HG02981 (cell line): Measurements from ENCODE around the gene LRBA.

Source experiments
- ATAC-seq: cut with Tn5 transposase; IDR thresholded peaks from one replicate; pipeline ENCODE4 v1.9.1; 2021; ENCODE audit warnings: mild to moderate bottlenecking, moderate library complexity; ENCODE audit not compliant: unreplicated experiment

The LRBA gene

DNA sequence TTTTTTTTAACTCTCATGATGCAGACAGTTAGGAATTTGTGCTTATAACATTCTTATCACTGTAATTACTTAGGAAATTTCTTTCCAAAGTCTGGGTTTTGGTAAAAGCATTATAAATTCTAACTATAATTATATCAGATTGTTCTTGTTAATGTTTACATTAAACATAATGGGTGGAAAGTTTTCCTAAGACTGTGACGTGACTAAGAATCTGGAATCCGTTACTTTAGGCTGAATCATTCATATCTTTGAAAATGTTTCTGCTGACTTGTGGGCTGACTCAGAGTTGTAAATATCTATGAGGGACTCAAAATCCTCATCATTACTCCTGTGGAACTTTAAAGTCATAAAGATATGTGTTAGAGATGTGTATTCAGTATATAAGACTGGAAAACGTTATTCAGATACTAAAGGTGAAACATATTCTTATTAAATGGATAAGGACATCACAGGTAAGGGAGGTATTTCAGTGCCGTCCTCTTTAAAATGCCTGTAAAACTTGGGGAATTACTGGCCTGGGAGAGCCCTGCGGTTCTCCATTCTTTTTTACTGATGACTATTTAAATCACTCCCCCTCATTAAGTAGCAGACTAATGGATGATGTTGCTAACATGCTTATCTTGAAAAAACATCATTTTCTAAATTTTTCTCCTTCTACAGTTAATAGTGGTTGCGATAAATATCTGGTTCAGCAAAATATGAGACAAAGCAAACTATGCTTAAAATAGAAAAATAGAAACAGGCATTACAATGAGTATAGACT, 777.8 kb downstream of the LRBA start:
- ATAC-seq, result no peak

DNA sequence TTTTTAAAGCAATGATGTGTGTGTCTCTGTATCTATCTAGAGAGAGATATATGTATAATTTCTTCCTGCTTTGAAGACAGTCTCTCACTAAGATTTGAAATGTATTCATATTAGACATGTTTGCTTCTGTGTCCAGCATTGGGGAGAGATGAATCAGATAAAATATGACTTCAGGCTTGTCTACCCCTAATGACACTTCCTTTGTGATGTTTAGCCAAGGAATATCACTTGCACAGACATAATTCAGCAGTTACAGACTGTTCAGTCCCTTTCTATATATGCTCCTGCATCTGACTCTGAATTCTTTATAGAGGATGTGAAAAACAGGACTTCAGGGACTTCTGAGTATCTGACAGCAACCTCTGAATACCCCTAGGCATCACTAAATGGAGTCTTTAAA, 778.5 kb downstream of the LRBA start:
- no peak for ATAC-seq

DNA sequence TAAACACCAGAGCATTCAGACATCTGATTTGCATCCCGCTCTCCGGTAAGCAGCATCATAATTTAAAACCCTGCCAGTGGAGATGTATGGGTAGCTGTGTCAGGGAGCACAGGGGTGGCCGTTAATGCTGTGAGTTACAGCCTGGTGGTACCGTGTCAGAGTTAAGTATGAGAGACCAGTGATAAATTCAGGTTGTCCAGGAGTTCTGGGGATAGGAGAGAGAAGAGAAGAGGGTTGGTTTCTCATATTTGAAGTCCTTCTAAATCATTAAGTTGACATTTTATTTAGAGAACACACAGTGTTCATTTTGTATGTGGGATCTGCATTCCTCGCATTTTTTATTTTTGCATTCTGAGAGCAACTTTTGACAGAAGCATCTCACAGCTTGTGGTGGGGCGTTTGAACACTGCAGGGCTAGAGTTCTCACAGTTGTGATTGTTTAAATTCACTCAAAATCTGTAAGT, 779.2 kb downstream of the LRBA start:
- ATAC-seq, result no peak

DNA sequence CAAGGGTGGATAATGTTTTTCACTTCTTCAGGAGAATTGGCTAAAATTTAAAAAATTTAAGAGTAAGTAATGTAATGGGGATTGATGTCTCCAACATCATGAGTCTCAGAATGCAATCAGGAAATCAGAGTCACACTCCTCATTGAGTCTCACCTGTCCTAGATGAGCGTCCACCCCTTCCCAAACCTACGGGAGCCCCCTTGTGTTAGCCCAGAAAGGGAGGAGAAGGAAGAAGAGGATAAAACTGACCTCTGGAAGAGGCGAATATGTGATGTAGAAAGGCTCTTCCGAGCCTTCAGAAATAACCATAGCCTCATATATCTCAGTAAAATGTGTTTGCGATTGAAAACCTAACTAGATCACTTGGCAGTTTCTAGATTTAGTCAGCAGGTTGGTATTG, 779.8 kb downstream of the LRBA start:
- ATAC-seq, result no peak

DNA sequence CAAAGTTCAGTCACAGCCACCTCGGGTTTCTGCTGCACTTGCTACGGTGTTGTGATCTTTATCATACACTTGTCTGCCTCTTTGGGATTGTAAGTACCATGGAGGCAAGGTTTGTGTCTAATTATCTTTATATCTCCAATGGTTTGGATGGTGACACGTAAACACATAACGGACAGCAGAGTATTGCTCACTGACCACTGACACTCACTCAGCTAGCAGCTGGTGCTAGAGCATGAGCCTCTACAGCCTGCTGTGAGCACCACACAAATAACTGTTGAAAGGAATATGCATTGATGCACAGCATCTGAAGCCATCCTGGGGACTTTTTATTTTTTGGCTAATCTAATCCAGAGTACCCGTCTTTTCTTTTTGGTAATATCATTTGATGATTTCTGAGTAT, 780.8 kb downstream of the LRBA start:
- no peak for ATAC-seq

DNA sequence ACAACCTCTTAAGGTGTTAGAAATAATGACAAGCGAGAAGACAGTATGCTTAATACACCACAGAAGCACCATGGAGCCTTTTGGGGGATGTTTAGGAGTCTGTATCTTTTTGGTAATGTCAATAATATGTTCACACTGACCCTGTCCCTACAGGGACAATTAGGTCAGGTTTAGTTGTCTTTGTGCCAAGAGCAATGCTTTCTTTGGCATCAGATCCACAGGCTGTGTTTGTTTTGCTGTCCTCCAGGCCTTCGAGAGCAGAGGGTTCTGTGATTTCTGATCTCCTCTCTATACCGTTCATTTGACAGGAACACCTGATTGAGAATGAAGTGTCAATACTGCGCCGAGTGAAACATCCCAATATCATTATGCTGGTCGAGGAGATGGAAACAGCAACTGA, 783.1 kb downstream of the LRBA start:
- ATAC-seq, result no peak

DNA sequence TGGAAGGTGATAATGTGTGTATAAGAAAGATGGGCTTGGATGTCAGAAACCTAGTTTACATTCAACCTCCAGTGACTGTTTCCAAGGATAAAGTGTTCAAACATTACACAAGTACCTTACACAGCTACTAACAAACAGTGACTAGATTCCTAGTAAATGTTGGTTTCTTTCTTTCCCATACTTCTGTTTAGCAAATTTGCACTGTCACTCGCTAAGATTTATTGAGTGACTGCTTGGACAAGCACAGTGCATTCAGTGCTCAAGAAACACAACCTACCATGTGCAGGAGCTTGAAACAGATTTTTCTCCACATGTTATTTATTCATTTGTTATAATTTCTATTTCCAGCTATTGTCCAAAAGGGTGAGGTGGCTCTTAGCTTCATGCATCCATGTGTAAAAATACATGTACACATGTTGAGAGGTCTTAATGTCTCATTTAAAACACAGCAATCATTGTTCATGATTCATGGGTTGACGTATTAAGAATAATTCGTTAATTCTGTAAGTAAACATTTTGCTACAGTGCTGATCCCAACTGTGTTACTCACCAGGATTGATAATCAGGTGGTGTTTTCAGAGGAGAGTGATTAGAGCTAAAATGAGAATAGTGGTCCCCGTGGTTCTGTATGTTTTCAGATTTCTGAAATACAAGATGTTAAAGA, 783.8 kb downstream of the LRBA start:
- no peak for ATAC-seq

DNA sequence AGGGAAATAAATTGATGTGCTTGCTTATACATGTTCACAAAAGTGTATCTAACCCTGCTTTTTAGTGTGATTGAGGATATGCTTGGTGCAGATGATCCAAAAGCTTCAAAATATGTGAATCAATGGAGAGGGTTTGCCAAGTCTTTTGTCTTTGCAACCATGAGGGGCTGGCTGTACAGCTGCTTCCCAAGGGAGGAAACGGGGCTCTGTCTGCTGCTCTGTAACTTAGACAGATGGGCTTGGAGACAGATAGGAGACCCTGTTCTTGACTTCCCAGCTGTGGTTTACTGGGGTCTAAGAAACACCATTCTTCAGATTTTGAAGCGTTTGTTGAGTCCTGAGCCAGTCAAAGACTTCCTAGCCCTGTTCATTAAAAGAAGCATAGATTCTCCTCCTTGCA, 784.5 kb downstream of the LRBA start:
- no peak for ATAC-seq

DNA sequence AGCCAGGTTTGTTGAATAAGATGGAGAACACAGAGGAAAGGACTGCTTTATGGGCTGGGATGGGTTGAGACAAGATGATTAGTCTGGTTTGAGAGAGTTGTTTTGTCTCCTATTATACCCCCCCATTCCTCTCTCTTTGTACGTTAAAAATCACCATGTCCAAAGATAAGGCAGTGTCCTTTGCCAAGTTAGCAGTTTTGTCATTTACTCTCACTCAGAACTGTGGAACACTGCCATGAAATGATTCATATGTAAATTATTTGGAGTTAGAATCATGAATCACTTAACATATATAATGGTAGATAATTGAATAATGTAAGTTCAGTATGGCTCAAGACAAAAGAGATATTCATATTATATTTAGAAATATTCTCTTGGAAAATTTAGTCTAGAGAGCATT, 785.6 kb downstream of the LRBA start:
- no peak for ATAC-seq

DNA sequence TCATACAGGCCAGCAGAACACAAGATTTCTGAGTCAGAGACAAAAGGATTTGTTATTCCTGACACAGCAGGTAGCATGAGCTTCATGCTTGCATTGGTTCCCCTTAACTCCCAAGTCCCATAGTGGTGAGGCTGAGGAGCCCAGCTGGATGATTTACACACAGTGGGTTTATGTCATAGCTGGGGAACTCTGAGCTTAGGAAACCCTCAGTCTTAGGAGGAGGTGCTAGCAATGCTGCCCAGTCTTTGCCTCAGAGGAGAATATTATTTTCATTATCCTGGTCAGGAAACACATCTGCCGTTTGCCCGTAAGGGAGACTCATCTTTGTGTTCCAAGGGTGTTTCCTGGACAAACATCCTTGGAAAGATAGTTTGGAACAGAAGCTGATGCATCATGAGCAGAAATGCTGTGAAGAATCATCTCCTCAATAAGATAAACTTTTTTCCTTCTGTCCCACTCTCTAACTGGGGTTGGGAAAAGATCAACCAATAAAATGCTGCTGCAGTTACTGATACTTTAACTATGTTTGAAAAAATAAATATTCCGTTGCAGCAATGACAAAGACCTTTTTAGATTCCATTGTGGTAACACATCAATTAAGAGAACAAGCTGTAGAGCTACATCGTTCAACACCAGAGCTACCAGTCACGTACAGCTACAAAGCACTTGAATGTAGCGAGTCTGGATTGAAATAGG, 790.0 kb downstream of the LRBA start:
- no peak for ATAC-seq

DNA sequence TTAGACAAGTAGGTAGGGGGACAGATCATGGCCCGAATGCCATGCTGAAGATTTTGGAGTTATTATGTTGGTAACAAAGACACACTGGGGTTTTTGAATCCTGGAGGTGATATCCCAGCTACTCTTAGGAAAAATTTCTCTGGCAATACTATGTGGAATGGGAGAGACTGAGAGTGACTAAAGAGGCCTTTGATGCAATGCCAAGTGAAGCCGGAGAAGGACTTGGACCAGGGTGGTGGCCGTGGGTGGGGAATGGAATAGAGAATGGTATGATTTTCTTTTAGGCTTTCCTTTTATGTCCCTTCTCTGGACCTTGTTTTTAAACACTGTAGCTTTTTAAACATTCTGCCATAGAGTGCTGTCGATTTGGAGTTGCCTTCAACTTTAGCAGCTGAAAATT, 795.2 kb downstream of the LRBA start:
- no peak for ATAC-seq

DNA sequence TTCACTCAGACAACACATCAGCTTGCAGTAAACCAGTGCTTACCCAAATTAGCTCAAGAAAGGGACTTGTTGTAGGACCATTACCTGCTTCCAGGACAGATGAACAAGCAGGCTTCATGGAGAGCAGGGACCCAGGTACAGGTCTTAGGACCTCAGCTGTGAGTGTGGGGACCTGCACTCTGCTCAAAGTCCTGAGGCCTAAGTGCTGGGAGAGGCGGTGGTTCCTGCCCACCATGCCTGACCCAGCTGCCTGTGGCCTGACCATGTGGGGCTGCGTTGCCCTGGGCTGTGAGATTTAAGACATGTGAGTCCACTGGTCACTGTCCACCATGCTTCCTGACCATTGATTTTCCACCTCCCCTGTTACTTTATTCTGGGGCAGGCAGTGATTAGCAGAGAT, 796.6 kb downstream of the LRBA start:
- no peak for ATAC-seq

DNA sequence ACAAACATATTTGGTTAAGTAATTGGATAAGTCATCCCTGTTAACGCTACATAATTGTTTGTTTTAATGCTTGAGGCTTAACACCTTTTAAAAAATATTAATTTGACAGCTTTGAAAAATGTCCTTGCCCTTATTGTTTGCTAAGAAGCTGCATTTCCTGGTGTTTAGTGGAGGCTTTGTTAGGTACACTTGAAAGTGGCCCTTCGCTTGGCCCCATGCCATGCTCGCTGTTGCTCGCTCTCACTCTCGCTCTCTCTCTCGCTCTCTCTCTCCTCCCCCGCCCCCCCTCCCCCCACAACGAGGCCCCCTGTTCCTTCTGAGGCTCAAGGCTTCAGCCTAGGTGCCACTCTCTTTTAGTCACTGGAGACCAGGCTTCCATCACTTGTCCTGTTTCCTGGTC, 797.3 kb downstream of the LRBA start:
- ATAC-seq, result no peak

DNA sequence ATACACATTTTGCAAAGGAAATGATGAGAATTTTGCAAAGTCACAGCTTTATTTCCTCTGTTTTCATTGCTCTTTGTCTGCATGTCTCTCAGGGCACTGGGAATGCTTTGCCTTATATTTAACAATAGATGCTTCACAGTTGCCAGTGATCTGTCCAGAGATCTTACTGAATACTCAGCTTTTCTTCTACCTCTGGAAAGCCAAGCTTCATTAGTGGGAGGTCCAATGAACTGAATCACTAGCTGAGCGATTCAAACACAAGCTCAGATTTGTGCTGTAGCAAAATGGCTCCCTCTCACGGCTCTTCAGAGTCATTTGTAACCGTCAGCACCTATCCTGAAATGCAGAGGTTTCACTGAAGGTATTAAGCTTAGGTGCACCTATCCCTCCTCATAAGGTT, 797.9 kb downstream of the LRBA start:
- no peak for ATAC-seq

DNA sequence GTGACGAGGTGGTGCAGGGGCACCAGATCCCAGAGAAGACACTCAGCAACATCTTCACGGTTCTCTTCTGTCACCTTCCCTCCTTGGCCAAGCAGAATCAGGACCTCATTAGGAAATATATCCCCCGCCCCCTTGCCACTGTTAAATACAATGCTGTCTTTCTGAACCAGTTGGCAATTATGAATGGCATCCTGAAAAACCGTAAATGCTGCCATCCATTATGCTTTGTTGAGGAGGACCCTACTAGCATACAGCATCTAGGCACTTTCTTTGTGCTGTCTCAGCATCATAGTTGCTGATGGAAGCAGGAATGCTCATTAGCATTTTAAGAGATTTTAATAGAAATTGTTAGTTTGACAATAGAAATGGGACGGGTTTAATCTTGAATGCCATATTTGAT, 798.4 kb downstream of the LRBA start:
- ATAC-seq, result no peak

DNA sequence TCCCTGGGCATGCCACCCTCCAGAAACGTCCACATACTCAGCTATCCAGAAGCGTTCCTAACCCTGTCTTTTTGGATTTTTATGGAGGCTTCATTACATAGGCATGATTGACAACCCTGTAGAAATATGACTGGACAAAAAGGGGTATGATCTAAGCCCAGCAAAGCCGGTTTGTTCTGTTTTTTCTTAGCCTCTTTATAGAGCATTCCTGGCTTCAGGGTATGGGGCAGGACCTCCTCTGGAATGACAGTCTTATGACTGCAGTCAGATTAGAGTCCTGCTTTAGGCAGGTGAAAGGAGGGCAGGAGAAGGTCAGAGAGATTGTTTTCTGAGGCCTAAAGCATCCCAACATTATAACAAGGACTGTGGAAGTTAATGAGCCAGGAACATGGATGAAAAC, 799.5 kb downstream of the LRBA start:
- no peak for ATAC-seq
